Ovary (tissue), 9 donors: Measurements from ENCODE around the gene TTC31. TPM values are rescaled to one million over a fixed set of nuclear protein-coding genes. Genes with fewer than 3 reads are reported as not detected.

Experiments used
- DNase-seq, 5 donors: peaks; one replicate each; pipeline ENCODE4 v3.0.0-alpha.2; 2019 to 2020
- H3K27ac ChIP-seq, 2 donors: fragments of 200-600 bp; one replicate each; pipeline versions ENCODE4 v1.5.1 to v1.8.0; 2019 to 2022
- H3K27me3 ChIP-seq: fragments of 200-600 bp; one replicate; pipeline ENCODE4 v1.8.0; 2022
- H3K36me3 ChIP-seq: fragments of 200-600 bp; sonication (generic); one replicate; pipeline ENCODE4 v1.5.1; 2019
- H3K4me1 ChIP-seq: one replicate; pipeline ENCODE4 v1.8.1; 2013; ENCODE audit warnings: mild to moderate bottlenecking, moderate library complexity; ENCODE audit not compliant: insufficient read depth
- H3K4me3 ChIP-seq: fragments of 200-600 bp; sonication (generic); one replicate; pipeline ENCODE4 v1.5.1; 2017
- H3K9me3 ChIP-seq, 2 donors: fragments of 200-600 bp in 1 of 2; sonication (generic) in 1 of 2; one replicate each; pipeline versions ENCODE4 v1.5.1 to v1.8.1; 2013 to 2019; ENCODE audit warnings: mild to moderate bottlenecking in 1 of 2, moderate library complexity in 1 of 2
- EP300 ChIP-seq: sonication (generic); formaldehyde crosslinking; IDR thresholded peaks from one replicate; pipeline ENCODE4 v1.6.1; 2017; ENCODE audit warnings: antibody characterized with exemption
- POLR2A ChIP-seq: fragments of 450-650 bp; IDR thresholded peaks from one replicate; pipeline ENCODE4 v1.6.1; 2017; ENCODE audit warnings: antibody characterized with exemption, mild to moderate bottlenecking, moderate library complexity
- WGBS, 3 donors: extraction: QIAGEN DNeasy Blood & Tissue Kit in 1 of 3; methylation state at CpG; one replicate each; pipeline versions ENCODE4 v1.1.5 to v1.1.7; 2013 to 2017; 5-methylcytosine and 5-hydroxymethylcytosine counted together
- intact Hi-C, 4 donors: fragments of 100-400 bp; cut with DNase I; formaldehyde crosslinking; loops; one replicate each; pipeline versions ENCODE4 v1.11.0 to v1.15.1; 2022 to 2023
- polyA plus RNA-seq, 2 donors: library from polyadenylated mRNA; stranded (reverse); fragments of 200-250 nt in 1 of 2; fragments of 350-450 nt in 1 of 2; fragmentation: Illumina TruSeq in 1 of 2; extraction: RNeasy Lipid Tissue Mini Kit (QIAGEN cat#74804) in 1 of 2; gene quantifications; one replicate each; pipeline ENCODE4 v1.2.3, GENCODE V29; 2013 to 2014
- total RNA-seq, 7 donors: library from RNA; depleted of rRNA in 2 of 7; stranded (reverse); fragments of >200 nt in 2 of 7; fragmentation: NEBNext Ultra II Directional in 3 of 7; extraction: Animal tissue kit (Norgen Biotek cat#: 25700) in 3 of 7; gene quantifications; one replicate each; pipeline versions ENCODE4 v1.1.0 to v1.2.4, GENCODE V29; 2016 to 2023
- TF ChIP-seq, protein P1 (sequence below), 3 donors: fragments of 450-650 bp in 2 of 3; fragments of 200-600 bp in 1 of 3; IDR thresholded peaks; one replicate each; pipeline versions ENCODE4 v1.5.1 to v1.8.0; 2016 to 2022; ENCODE audit warnings: antibody characterized with exemption in 3 of 3, mild to moderate bottlenecking in 1 of 3
- donor health status: DM: no; HTN: no; CAD: no; lungs with moderate emphysema.
- donor health status: DM: no; HTN: no; CAD: no.
- donor health status: Bipolar disorder and iron deficiency.
- donor health status: DM: yes; HTN: yes; CAD: no.
- donor health status: DM: no; HTN: no; CAD: no.
- donor health status: DM: yes; HTN: yes; CAD: no.

Gene TTC31
- total and polyA plus RNA-seq, 9 donors, result 12.9 to 21.7 (median 15.7) TPM

DNA sequence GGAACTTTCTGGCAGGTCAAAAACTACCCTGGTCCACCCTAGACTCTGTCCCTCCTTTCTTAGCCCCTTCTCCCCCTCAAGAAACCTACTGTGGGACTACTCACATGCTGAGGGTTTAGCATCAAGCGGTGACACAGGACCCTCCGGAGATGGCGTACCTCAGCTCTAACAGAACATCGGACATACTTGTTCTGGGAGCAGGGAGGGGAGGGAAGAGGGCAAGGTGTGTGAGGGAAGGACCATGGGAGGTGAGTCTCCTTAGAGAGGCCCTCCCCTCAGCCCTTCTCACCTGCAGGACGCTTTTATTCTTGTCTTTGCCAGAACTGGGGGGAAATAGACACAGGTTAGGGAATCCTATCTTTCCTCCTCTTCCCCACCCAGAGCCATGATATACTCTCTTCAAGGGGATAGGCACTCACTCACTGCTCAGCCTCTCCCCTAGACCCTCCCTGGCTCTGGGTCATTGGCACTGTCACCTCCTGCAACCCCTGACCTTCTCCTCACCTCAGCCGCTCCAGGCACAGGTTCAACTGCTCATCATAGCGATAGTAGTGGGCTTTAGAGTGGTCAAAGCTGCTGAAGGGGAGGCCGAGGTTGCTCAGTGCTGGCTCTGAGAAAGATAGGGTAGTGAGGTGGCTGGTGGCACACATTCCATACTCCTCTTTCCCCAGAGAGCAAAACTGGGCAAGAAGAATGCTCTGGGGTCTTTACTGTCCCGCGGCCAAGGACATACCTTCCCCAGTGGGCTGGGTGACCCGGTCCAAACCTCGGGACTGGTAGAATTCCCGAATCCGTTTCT is 22.8 kb downstream of the TTC31 start:
- intact Hi-C loops, result loop anchor here in 1 of 4 donors (10.0 kb wide), 1 partner anchor 79 kb away; no protein-coding TSS in a partner anchor
- 93 to 96% (median 95%) methylated on average over 14 of the region's 14 CpGs for WGBS, 3 donors
- no peak overlapping the region for H3K4me3 ChIP-seq
- no peaks in the 10 kb centered on the region for H3K9me3 ChIP-seq
- H3K27me3 ChIP-seq, result no peaks in the 10 kb centered on the region
- TF ChIP-seq EP300 (no peak), POLR2A (no peak)
- TF ChIP-seq, protein P1, sequence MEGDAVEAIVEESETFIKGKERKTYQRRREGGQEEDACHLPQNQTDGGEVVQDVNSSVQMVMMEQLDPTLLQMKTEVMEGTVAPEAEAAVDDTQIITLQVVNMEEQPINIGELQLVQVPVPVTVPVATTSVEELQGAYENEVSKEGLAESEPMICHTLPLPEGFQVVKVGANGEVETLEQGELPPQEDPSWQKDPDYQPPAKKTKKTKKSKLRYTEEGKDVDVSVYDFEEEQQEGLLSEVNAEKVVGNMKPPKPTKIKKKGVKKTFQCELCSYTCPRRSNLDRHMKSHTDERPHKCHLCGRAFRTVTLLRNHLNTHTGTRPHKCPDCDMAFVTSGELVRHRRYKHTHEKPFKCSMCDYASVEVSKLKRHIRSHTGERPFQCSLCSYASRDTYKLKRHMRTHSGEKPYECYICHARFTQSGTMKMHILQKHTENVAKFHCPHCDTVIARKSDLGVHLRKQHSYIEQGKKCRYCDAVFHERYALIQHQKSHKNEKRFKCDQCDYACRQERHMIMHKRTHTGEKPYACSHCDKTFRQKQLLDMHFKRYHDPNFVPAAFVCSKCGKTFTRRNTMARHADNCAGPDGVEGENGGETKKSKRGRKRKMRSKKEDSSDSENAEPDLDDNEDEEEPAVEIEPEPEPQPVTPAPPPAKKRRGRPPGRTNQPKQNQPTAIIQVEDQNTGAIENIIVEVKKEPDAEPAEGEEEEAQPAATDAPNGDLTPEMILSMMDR (IDR thresholded peaks at IDR 0.05), result no peak
- peak in 1 of 5 donors; percentile 30 for DNase-seq
- H3K4me1 ChIP-seq, result peaks cover 5% of the 10 kb centered on the region
- H3K27ac ChIP-seq, result no peak overlapping the region
- H3K36me3 ChIP-seq, result no peaks in the 10 kb centered on the region

DNA sequence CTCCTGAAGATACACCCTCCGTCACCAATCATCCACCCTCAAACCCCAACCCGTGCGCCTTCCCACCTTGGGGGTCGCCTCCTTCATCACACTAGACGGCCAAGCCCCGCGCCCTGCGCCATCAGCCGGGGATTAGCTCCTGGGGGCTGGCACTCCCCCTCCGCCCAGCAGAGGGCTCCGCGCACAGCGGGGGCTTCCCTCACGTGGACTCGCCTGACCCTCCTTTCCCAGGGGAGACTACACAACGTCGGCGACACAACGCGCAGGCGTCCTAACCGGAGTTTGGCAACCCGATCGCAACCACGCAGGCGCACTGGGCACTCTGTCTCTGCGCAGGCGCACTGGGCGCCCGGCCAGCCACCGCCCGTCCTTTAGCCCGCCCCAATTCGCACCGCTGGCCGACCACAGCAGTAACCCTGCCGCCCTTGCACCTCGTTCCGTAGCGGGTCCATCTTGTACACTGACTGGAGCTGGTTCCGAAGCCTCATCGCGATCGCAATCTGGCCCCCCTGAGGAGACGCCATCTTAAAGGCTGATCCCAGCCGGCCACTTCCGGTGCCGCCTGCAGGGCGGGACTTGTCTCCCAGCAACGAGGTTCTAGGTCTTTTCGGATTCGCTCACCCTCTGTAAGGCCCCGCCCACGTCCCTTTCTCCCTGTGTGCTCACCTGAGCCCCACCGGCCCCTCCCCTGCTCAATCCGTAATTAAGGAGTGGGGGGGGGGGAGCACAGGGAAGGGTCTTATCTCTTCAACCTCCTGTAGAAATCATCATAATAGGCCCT is 24.5 kb downstream of the TTC31 start, which contains the start of gene PCGF1:
Gene PCGF1, minus strand, starts transcription at position 551 of the 781 bp plus-strand sequence. Its CDS starts 27 bp downstream, at position 524.
- Histone ChIP-seq H3K27me3 (no peaks in the 10 kb centered on the region), H3K4me1 (peaks cover 5% of the 10 kb centered on the region), H3K36me3 (no peaks in the 10 kb centered on the region), H3K27ac (peak within 1 kb of the TSS; percentile 98 to 99), H3K4me3 (peak within 1 kb of the TSS; percentile 71), H3K9me3 (no peaks in the 10 kb centered on the region)
- intact Hi-C loops, result loop anchor here in 1 of 4 donors (10.0 kb wide), 1 partner anchor 77 kb away; no protein-coding TSS in a partner anchor
- 0 to 2% (median 1%) methylated on average over 56 of the region's 56 CpGs for WGBS, 3 donors
- peak; percentile 99 to 100 (median 100) for DNase-seq
- TF ChIP-seq POLR2A, result peak; percentile 22
- TF ChIP-seq EP300, result no peak
- TF ChIP-seq, protein P1 (IDR thresholded peaks at IDR 0.05), result peak in 2 of 3 donors; percentile 19 to 37

GRCh38 chr2:74507926-74508520 is 25.1 kb downstream of the TTC31 start:
- peaks cover 5% of the 10 kb centered on the region for H3K4me1 ChIP-seq
- intact Hi-C loops, result loop anchor here in 1 of 4 donors (10.0 kb wide), 1 partner anchor 77 kb away; no protein-coding TSS in a partner anchor
- H3K27ac ChIP-seq, result peak overlapping the region; percentile 98 to 99
- H3K4me3 ChIP-seq, result peak overlapping the region; percentile 71
- TF ChIP-seq POLR2A (no peak), EP300 (no peak)
- TF ChIP-seq, protein P1 (IDR thresholded peaks at IDR 0.05), result no peak
- H3K27me3 ChIP-seq, result no peaks in the 10 kb centered on the region
- WGBS, 3 donors, result 12 to 15% (median 13%) methylated on average over 35 to 38 of the region's 38 CpGs
- peak in 3 of 5 donors; percentile 49 to 60 (median 51) for DNase-seq
- no peaks in the 10 kb centered on the region for H3K36me3 ChIP-seq
- no peaks in the 10 kb centered on the region for H3K9me3 ChIP-seq

DNA sequence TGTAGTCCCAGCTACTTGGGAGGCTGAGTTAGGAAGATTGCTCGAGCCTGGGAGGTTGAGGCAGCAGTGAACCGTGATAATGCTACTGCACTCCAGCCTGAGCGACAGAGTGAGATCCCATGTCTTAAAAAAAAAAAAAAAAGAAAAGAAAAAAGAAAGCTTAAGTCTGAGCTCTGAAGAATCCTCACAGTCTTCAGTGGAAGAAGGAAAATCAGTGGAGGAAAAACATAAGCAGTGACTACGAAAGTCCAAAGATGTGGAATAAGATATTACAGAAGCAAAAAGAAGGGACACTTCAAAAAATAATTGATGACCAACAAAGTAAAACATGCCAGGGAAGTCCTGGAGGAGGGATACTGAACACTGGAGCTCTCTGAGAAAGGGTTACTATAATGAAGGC is 27.4 kb downstream of the TTC31 start:
- intact Hi-C loops, result no loop called here
- Histone ChIP-seq H3K27me3 (peaks cover 7% of the 10 kb centered on the region), H3K4me1 (peaks cover 5% of the 10 kb centered on the region), H3K36me3 (no peaks in the 10 kb centered on the region), H3K9me3 (no peaks in the 10 kb centered on the region), H3K4me3 (no peak overlapping the region), H3K27ac (no peak overlapping the region)
- TF ChIP-seq POLR2A (no peak), EP300 (no peak)
- TF ChIP-seq, protein P1 (IDR thresholded peaks at IDR 0.05), result no peak
- DNase-seq, result no peak
- 73 to 81% (median 73%) methylated on average over 4 of the region's 4 CpGs for WGBS, 3 donors
